Myocyte (in vitro differentiated cells): ENCODE measurements around the gene TMEM208. TPM values are rescaled to one million over a fixed set of nuclear protein-coding genes. Genes with fewer than 3 reads are reported as not detected.

ENCODE experiments used
- DNase-seq: peaks from one replicate; pipeline ENCODE4 v3.0.0-alpha.2; 2012; ENCODE audit warnings: low read depth
- microRNA counts: library from miRNA; unstranded; fragments of <30 nt; microRNA quantifications from one replicate; lab custom pipeline; 2016
- microRNA-seq: library from miRNA; unstranded; fragments of <30 nt; microRNA quantifications from one replicate; pipeline ENCODE4, GENCODE V29; 2016
- total RNA-seq: library from RNA; depleted of rRNA; stranded (reverse); fragments of >200 nt; gene quantifications from 2 replicates; pipeline ENCODE4 v1.2.3, GENCODE V29; 2014

Gene TMEM208
- total RNA-seq, 1 donor from 2014 or later: 31.6 TPM

DNA sequence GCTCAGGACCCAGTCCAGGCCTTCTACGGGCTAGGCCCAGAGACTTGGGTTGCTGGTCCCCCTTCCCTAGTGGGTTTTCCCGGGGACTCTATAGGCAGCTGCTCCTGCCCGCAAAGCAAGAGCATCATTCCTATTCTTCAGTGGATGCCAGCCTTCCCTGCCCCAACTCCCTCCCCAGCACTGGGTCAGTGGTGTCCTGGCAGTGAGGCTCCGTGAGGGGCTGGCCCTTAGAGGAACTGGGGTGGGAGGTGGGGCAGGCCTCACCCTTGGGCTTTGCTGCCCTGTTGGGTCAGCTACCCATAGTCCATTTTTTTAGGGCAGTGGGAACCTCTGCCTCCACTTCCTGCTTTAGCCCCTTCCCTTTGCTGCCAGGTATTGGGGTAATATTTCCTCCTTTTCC is 44.5 kb downstream of the TMEM208 start:
- no peak for DNase-seq

DNA sequence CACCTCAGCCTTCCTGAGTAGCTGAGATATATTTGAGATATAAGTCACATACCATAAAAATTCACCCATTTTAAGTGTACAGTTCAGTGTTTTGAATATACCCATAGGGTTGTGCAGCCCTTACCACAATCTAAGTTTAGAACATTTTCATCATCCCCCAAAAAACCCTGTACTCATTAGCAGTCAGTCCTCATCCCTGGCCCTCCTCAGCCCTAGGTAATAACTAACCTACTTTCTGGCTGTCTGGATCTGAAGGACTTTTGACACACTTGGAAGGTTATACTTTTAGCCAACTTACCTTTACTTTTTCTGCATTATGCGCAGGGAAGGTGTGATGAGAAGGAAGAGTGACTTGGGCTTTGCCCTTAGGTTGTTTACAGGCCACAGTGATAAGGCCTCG is 48.4 kb downstream of the TMEM208 start:
- no peak for DNase-seq

DNA sequence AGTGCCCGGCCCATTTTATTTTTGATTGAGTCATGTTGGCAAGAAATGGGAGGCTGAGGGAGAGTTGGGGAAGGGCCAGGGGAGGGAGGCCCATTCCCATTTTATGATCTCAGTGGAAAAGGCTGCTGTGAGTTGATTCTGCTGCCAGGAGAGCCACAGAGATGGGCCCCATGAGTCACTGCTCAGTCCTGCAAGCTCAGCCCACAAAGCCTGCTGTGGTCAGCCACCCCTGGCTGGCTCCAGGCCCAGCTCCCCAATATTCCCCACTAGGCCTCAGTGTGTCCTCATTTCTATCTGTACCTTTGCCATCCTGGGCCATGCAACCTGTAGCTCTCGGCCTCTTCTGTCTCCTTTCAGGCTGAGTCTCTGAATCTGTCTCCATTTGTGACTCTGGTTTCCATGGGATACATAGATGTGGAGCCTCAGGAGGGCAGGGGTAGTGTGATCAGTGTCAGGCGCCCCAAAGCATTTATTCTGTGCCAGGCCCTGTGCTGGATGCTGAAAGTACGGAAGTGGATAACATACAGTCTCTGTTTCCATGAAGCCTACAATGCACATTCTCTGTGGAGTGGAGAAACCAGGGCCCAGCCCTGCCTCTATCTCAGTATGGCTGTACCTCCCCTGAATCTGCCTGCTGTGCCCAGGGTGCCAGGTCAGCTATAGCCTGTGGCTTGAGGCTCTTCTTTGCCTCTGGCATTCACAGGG is 50.5 kb downstream of the TMEM208 start:
- DNase-seq: peak; percentile 99

DNA sequence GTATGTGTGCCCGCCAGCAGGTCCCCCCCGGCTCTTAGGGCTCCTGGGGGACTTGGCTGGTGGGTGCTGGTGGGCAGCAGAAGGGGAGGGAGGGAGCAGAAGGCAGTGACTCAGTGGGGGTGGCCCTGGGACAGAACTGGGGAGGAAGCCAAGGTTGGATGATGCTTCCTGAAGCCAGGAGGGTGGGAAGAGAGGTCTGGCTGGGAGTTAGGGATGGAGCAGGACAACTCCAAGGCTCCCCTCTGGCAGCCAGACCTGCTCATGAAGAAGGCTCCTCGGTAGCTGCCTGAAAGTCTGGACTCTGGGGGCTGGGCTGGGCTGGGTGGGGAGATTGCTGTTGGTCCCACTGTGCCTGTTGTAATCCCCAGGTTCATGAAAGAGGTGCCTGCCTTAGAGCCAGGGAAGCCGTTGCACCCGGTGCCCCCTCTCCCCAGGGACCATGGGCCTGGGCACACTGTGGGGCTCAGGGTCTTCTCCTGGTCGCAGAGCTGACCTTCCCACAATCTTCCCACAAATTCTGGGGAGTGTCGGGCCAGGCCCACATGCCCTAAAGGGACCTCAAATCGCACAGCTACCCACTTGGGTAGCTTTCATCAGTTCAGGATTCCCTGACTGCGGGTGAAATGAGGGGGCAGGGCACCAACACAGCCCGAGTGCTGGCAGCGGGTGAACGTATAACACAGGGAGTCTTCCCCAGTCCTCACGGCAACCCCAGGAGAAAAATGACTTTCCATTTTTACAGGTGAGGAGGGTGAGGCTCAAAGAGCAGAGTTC is 51.3 kb downstream of the TMEM208 start:
- peak; percentile 50 for DNase-seq

MicroRNA genes within 50 kb of the gene (microRNA counts, 767-probe panel; counts per million panel counts)
- microRNA hsa-miR-328 (lab: Ali Mortazavi, UCI): not detected

Small RNA genes lying within 50 kb of the gene (microRNA-seq; reads per million reads assigned to microRNA genes)
- 50.7 reads per million, percentile 48 among the genes with 10 or more reads in this experiment for gene MIR328

Other genes starting within 250 kb of the TMEM208 start
- gene CES4A, start 238.5 kb upstream of the TMEM208 start, total RNA-seq: 0.10 and 0.19 TPM in 2 replicates
- 54.1 and 75.1 TPM in 2 replicates for gene CBFB, start 198.0 kb upstream of the TMEM208 start, total RNA-seq
- gene PHAF1, start 117.2 kb upstream of the TMEM208 start, total RNA-seq: 22.4 and 30.7 TPM in 2 replicates
- gene B3GNT9, start 76.1 kb upstream of the TMEM208 start, total RNA-seq: 56.1 and 57.4 TPM in 2 replicates
- gene TRADD, start 67.2 kb upstream of the TMEM208 start, total RNA-seq: 19.1 and 21.0 TPM in 2 replicates
- 39.3 and 46.4 TPM in 2 replicates for gene FBXL8, start 67.2 kb upstream of the TMEM208 start, total RNA-seq
- 20.9 and 29.3 TPM in 2 replicates for gene HSF4, start 62.4 kb upstream of the TMEM208 start, total RNA-seq
- 70.9 and 86.5 TPM in 2 replicates for gene NOL3, start 56.6 kb upstream of the TMEM208 start, total RNA-seq
- 27.2 and 28.6 TPM in 2 replicates for gene MATCAP1, start 43.2 kb upstream of the TMEM208 start, total RNA-seq
- 0.99 and 2.1 TPM in 2 replicates for gene EXOC3L1, start 37.0 kb upstream of the TMEM208 start, total RNA-seq
- gene E2F4, start 35.0 kb upstream of the TMEM208 start, total RNA-seq: 75.8 and 93.9 TPM in 2 replicates
- 0.56 and 0.99 TPM in 2 replicates for gene ELMO3, start 28.0 kb upstream of the TMEM208 start, total RNA-seq
- gene FHOD1, start 20.4 kb downstream of the TMEM208 start, total RNA-seq: 9.6 and 28.5 TPM in 2 replicates
- gene SLC9A5, start 21.8 kb downstream of the TMEM208 start, total RNA-seq: 0.94 and 1.2 TPM in 2 replicates
- 0.32 and 0.42 TPM in 2 replicates for gene PLEKHG4, start 52.4 kb downstream of the TMEM208 start, total RNA-seq
- gene KCTD19, start 99.6 kb downstream of the TMEM208 start, total RNA-seq: not detected in 2 replicates
- gene LRRC36, start 99.7 kb downstream of the TMEM208 start, total RNA-seq: not detected in 2 replicates
- gene TPPP3, start 166.4 kb downstream of the TMEM208 start, total RNA-seq: 30.0 and 67.0 TPM in 2 replicates
- 12.8 and 19.2 TPM in 2 replicates for gene ZDHHC1, start 189.3 kb downstream of the TMEM208 start, total RNA-seq
- gene HSD11B2, start 204.0 kb downstream of the TMEM208 start, total RNA-seq: 6.1 and 31.3 TPM in 2 replicates